Stimulated activated CD8-positive, alpha-beta memory T cell treated with anti-CD3 and anti-CD28 coated beads, Interleukin-15, amount 100 ng/mL, for 1 hour (primary cell): Measurements from ENCODE around the gene MYO7B.

Experiments used
- DNase-seq: peaks from one replicate; pipeline ENCODE4 v3.0.0-alpha.2; 2020; ENCODE audit warnings: low read depth

The MYO7B gene

DNA sequence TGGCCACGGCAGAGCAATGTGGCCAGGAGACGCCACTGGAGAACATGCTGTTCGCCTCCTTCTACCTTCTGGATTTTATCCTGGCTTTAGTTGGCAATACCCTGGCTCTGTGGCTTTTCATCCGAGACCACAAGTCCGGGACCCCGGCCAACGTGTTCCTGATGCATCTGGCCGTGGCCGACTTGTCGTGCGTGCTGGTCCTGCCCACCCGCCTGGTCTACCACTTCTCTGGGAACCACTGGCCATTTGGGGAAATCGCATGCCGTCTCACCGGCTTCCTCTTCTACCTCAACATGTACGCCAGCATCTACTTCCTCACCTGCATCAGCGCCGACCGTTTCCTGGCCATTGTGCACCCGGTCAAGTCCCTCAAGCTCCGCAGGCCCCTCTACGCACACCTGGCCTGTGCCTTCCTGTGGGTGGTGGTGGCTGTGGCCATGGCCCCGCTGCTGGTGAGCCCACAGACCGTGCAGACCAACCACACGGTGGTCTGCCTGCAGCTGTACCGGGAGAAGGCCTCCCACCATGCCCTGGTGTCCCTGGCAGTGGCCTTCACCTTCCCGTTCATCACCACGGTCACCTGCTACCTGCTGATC, 115.4 kb downstream of the MYO7B start:
- no peak for DNase-seq

GRCh38 chr2:127651381-127651809, 115.9 kb downstream of the MYO7B start:
- DNase-seq: no peak

GRCh38 chr2:127651971-127652550, 116.6 kb downstream of the MYO7B start:
- no peak for DNase-seq

DNA sequence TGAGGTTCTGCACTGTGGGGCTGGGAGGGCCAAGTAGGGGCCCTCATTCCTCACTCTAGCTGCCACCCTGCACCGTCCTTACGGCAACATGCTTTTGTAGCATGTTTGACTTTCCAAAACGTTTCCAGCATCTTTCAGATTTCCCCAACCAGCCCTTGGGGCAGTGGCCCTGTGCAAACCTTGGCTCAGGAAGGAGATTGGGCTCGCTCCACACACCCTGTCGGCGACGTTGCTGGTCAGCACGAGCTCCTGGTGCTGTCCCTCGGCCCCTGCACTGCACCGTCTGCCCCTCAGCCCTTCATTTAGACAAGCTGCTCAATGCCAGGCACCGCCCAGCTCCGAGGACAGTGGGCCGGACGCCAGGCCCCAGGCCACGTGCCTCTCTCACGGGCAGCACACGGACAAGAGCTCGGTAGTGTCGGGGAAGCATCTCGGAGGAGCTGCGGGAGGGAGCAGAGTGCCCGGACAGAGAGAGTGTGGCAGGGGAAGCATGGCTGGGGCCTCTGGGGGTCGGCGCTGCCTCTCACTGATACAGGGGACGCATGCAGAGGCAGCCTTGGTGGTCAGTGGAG, 117.4 kb downstream of the MYO7B start:
- no peak for DNase-seq

DNA sequence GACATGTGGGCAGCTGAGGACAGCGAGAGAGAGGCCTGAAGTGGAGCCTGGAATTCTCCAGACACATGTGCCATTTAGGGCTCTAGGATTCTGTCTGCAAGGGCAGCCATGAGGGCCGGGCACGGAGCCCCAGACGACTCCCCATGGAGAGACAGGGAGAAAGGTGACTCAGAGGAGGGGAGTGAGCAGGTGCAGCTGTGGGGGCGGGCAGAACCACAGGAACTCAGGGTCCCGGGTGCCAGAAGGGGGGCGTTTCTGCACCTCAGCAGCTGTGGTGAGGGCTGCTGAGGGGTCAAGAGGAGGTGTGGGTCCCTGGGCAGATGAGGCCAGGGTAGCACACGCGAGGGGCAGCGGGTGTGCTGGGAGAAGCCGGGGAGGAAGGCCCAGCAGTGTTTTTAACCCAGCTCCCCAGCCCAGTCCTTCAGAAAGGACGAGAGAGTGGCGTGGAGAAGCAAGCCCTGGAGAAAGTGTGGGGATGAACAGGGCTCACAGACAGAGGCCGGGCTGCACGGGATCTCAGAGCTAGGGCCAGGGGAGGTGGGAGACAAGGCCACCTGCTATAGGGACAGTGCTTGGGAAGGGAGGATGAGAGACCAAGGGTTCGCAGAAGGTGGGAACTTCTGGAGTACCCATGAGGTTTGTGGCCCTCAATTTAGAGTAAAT, 118.1 kb downstream of the MYO7B start:
- DNase-seq: no peak

DNA sequence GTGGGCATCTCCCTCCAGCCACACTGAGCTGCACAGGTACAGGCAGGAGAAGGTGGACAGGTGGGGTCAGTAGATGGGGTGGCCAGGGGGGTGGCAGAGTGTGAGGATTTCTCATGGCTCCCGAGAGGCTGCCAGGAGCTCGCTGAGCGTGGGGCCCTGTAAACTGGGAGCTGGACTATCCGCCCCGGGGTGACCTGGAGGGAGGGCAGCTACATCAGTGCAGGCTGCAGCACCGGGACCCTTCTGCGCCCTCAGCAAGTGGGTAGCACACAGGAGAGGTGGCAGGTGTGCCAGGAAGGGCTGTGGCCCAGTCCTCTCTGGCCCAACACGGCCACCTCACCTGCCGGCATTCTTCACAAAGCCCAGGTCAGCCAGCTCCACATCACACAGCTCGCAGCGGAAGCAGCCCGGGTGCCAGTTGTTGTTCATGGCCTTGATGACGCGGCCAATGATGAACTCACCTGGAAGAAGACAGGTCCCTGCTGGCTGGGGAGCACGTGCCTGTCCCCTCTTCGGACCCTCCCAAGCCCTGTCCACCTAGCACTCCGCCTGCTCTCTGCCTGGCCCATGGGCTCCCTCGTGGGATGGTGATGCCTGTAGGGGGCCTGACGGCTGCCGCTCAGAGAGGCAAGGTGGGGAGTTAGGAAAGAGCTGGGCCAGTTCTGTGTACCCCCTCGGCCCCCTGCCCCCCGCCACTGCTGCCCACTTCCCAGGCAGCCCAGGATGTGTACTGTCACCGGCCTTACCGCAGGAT, 118.8 kb downstream of the MYO7B start:
- no peak for DNase-seq

DNA sequence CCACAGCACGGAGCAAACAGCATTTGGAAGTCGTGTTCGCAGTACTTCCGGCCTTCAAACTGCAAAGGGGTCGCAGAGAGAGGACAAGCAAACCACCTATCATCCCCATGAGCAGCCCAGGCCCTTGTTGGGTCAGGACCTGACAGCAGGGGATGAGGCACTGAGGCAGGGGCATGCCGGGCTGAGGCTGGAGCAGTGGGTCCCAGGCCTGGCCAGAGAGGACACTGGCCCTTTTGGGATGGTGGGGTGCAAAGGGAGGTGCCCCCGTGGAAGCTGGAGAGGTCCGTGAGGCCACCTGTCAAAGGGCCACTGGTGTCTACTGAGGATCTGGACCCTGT, 119.3 kb downstream of the MYO7B start:
- no peak for DNase-seq

GRCh38 chr2:127655209-127656073, 120.0 kb downstream of the MYO7B start:
- no peak for DNase-seq

DNA sequence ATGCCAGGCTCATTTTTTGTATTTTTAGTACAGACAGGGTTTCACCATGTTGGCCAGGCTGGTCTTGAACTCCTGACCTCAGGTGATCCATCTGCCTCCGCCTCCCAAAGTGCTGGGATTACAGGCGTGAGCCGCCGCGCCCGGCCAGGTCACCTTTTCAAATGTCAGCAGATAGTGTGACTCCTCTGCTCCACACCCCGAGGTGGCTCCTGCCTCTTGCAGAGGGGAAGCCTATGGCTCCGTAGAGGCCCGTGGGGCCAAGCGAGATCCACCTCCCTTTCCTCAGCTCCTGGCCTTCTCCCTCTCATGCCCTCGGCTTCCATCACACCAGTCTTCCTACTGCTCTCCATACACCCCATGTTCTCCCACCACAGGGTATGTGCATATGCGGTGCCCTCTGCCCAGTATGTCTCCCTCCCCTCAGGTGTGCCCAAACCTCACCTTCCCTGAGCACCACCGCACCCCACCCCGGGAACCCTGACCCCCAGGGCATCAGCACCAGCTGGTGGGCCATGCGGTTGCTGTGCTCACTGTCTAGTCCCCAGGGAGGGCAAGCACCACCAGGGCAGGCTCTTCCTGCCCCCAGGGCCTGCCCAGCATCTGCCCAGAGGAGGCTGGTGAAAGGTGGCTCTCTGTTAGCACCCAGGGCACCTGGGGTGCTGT, 121.2 kb downstream of the MYO7B start:
- DNase-seq: no peak

DNA sequence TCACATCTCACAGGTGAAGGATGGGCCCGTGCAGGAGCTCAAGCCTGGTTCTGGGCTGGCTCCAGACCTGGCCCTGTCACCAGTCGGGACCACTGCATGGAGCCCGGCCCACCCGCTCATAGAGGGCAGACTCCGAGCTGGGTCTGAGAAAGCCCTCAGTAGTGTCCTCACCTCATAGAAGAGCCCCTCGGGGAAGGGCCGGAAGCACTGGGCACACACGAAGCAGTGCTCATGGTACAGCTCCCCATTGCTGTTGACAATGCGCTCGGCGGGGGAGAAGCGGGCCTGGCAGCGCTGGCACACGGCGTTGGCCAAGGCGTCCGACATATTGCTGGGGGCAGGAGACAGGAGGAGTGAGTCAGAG, 121.7 kb downstream of the MYO7B start:
- DNase-seq: no peak

- no peak for DNase-seq
Measured at GRCh38 chr2:127658146-127658545, 122.7 kb downstream of the MYO7B start.

DNA sequence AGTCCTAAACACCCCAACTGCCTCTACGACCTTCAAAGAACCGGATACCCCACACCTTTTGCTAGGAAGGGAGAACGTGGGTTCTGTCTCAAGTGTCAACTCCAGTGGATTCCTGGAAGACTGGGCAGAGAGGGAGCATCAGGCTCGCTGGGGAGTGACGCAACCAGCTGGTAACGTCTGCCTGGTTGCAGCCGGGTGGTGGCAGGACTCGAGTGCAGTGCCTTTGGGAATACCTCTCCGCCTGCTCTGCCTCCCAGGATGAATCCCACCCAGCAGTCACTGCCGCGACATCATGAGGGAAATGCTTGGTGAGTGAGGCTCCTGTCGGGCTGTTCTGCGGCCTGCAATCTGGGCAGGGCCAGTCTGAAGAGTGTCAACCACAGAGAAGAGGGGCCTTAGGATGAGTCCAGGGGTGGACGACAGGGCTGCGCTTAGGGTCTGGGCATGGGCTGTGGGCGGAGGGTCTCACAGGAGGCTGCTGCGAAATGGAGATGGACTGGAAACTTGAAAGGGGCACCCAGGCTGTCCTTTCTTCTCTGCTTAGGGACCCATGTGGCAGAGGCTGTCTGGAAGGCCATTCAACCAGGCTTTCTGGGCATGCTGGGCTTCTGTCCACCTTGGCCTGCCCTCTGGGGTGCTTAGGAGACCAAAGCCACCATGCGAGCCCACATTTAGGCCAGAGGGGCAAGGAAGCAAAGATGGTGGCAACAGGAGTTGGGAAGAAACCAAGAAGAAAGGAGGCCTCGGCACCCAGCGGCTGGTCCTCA, 123.3 kb downstream of the MYO7B start:
- no peak for DNase-seq

DNA sequence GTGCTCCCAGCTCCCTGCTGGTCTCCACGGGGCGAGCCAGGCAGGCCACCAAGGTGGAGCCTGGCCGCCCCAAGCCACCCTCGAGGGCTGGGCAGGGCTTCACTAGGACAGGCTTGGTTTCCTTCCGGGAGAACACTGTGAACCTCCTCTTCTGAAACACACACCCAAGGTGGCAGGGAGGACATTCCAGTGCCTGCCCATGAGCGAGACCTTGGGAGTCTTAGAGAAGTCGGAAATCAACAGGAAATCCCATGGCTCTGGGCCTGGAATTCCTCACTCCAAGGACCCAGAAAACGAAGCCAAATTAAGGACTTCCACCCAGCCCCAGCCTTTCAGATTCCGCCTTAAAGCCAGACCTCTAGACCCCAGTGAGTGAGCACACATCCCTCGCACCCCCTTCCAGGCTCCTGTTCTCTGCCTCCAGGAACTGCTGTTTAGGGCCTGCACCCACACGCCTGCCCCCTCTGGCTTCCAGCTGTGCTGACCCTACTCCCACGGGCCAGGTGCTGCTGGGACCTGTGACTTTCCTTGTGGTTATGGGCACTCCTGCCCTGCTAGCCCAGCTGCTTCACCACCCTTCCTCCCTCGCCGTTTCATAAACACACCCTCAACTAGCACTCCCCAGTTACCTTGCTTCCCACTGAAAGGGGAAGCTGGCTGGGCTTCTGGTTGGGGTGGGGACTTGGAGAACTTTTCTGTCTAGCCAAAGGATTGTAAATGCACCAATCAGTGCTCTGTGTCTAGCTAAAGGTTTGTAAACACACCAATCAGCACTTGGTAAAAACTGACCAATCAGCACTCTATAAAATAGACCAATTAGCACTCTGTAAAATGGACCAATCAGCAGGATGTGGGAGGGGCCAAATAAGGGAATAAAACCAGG, 124.2 kb downstream of the MYO7B start:
- DNase-seq: no peak

DNA sequence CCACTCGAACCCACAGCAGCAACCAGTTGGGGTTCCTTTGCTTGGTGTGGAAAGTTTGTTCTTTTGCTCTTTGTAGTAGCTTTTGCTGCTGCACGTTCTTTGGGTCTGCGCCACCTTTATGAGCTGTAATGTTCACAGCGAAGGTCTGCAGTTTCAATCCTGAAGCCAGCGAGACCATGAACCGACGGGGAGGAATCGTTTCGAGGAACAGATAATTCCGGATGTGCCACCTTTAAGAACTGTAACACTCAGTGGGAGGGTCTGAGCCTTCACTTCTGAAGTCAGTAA, 124.8 kb downstream of the MYO7B start:
- no peak for DNase-seq

DNA sequence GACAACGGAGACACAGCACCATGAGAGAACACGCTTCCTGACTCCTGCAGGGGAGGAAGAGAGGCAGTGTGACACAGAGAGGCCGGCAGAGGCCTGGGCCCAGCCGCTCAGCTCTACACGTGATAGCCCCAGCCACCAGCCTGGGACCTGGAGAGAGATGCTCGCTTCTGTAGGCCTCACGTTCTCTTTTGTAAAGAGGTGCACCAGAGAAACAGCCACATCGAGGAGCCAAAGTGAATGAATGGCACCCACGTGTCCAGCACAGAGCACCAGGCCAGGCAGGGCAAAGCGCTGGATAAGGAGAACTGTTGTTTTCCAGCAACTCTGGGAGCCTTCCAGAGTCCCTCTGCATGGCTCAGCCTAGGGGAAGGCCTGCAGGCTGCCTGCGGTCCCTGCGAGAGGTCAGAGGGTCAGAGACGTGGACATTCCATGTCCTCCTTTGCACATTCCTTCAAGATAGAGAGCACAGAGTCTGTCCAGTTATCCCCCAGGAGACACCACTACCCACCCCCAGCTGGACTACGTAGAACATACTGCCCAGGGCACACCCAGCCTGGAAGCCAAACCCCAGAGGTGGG, 125.7 kb downstream of the MYO7B start:
- DNase-seq: no peak

DNA sequence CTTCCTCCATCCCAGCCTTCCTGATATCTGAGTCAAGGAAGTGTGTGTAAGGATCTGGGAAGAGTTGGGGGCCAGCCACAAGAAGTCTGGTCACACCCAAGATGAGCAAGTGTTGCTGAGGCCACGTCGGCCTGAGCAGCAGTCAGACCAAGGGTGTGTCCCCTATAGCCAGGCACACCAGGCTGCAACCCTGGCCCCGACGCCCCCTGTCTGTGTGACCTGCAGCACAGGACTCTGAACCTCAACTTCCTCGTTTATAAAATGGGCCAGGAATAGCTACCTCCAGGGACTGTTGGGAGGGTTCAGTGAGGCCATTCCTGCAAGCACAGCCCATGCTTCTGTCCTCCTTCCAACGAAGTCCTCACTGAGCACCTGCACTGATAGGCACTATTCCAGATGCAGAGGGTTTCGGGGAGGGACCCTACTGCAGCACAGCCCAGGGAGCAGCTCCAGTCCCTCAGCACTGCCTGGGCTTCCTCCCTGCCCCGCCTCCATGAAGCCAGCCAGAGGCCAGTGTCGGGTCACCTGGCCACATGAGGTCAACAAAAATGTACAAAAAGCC, 126.5 kb downstream of the MYO7B start:
- DNase-seq: no peak

GRCh38 chr2:127662937-127663565, 127.6 kb downstream of the MYO7B start:
- no peak for DNase-seq

DNA sequence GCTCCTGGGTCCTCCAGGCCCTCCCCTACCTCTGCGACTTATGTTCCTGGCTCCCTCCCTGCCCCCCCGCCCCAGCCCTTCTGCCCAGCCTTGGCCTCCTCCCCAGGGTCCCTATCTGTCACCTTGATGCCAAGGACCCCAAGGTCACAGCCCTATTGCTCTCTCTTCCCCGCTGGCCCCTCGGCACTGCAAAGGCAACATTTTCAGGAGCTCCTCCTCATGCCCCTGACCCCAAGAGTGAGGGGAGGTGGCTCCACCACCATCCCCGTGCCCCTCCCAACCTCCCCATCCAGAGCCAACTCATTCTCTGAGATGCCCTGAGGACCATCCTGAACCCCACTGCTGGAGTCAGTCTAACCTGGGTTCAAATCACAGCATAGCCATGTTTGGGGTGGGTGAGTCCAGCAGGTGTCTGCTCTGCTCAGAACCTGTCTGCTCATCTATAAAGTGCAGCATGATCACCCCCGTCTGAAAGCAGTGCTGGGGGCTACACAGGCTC, 128.1 kb downstream of the MYO7B start:
- DNase-seq: no peak
